ENCODE data around the gene SELENOS.
"Not testable (repeated sequence)": the region's sequence is repeated elsewhere in the genome, so short reads cannot be mapped to it uniquely, and the experiment has no call there.

SELENOS gene

DNA sequence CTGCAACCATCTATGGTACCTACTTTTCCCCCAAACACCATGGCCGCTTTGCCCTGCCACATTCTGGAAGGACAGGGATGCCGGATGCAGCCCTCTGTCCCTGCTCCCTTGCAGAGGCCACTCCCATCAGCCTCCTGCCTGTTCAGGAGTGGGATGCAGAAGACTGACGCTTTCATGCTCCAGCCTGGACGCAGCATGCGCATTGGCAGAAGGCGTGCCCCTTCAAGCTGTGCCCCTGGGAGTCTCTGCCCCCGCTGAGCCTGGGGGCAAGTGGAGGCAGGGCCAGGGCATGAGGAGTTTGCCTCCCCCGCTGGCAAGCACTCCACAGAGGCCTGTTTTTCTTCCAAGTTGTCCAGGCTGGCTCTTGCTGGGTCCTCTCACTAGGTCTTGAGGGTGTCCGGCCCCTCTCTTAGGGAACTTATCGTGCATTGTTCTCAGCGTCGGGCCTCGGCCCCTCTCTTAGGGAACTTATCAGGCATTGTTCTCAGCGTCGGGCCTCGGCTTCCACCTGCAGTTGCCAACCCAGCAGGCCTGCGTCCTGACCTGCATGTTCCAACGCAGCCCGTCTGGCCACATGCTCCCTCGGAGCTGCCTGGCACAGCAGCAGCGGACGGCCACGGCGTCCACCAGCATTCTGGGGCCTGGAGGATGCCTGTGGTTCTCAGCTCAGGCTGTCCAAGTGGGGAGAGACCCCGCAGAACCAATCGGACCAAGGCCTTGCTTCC lies 32.3 kb upstream of the SELENOS start:
- no peak for DNase-seq

DNA sequence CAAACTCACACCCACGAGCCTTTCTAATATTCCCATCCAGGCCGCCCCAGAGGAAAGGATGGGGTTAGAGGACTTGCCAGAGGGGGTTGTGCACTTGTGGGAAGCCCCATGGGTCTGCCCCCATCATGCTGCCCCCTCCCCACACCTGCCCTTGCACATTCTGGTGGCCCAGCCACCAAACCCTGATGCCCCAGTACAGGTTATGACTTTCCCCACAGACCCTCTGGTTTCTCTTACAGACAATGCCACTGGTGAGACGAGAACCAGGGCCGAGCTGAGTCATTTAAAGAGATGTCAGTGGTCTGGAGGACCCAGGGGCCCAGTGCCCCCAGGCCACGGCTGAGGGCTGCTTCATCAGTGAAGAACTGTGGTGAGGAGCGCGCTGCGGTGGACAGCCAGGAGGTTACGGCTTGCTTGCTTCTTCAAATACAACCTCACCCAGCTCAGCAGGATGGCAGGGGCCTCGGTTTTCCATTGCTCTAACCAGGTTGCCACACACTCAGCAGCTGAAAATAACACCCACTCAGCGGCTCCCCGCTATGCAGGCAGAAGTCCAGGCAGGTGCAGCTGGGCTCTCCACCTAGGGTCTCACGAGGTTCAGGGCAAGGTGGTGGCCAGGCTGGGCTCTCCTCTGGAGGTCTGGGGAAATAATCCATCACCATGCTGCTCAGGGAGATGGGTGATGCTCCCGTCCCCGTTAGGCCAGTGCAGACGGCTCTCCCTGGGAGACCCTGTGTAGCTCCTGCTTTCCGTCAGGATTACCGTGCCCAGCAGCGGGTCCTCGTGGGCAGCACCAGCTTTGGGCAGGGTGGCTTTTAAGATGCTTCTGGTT lies 31.5 kb upstream of the SELENOS start:
- DNase-seq: peak; percentile 49

DNA sequence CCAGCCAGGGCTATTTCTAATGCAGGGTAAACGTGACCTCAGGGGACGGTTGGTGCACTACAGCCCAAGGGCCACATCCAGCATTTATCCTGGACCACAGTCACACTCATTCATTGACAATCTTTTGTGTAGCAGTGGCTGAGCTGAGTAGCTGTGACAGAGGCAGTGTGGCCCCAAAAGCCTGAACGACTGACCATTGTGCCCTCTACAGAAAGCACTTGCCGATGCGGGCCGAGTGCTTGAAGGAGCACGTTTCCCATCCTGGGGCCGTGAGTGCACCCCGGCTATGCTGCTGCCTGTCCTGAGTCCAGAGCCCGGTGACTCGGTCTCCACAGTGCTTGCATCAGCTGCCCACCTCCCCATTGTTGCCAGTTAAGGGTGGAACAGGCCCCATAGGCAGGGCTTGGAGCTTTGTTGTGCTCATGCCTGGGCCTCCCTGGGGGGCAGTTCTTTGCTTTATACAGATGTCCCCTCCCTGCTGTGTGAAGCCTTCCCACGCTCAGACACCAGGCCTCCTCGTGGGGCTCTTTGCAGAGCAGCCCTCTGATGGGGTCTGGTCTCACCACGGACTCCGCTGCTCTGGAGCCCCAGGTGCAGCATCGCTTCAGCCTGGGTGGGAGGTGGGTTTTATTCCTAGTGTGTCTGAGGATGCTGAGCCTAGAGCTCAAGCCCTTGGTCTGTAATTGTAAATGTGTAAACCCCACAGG lies 30.8 kb upstream of the SELENOS start:
- DNase-seq: no peak

DNA sequence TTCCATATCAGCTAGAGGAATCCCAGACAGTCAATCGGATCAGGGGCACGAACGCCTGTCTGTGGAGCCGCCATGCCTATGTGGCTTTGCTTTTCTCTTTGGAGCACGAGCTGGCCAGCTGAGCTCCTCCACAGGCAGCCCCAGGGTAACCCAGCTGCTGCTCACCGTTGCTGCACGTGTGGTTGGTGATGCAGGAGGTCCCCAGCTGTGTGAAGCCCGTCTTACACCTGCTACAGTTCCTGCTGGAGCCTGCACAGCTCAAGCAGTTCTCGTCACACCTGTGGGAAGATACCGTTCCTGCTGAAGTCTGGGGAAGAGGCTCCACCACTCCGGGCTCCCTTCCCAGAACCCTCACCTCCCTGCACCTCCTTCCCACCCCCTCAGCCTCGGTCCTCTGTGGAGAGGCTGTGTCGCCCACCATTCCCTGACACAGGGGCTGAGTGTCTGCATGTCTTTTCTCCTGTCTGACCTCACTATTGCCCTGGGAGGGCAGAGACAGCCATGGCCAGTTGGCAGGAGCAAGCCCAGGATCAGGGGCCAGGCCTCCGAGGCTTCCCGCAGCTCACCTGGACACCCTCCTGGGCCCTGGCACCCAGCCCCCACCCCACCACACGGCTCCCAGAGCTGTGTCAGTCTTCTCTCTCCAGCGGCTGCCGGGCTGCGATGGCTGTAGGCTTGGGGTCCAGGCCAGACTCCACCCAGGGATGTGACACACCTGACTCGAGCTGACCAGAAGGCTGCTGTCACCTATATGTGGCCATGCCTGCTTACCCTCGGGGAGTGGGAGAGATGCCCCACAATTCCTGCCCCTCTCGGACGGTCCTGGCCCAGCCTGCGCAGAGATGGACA lies 30.0 kb upstream of the SELENOS start:
- DNase-seq: peak; percentile 41

DNA sequence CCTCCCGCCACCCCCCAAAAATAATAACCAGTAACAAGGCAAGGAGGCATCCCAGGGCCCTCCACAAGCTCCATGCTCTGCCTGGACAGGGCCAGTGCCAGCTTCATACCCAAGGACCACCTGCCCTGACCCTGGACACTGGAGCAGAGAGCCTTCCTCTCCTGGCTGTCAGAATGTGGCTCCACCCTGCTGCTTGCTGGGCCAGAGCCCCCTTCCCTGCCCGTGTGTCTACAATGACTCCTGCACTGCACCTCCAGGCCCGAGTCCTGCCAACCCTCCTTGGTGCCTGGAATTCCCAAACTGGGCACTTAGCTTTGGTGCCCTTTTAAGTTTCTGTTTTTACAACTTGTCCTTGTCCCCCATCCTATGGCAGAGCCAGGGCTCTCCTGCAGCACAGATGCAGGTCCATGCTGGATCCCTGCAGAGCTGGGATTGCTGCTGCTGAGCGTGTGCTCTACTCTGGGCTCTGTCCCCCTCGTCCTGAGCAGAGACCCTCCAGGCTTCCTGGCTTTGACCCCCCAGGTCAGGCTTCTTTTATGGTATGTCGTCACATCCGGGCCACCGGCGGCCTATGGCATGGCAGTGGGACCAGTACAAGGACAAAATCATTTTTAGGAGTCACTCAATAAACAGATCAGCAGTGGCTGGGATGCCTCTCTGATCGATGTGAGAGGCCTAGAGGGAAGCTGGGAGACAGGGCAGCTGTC lies 29.2 kb upstream of the SELENOS start:
- DNase-seq: no peak

DNA sequence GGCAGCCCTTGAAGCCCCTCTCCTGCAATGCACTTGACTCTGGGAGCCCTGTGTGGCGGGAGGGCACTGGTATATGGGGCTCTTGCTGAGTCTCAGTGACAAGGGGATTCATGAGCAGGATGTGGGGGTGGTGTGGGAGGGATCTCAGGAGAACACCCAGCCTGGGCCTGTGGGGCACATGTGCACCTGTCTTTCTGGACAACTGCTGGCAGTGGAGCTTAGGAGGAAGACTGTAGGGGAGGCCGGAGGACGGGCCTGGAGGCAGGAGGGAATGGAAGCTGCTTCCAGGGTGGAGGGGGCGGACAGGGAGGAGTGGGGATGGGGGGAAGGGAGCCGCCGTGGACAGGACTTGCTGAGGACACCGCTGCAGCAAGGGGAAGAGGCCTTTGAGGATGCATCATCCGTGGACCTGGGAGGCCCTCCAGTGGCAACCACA lies 28.6 kb upstream of the SELENOS start:
- DNase-seq: no peak

DNA sequence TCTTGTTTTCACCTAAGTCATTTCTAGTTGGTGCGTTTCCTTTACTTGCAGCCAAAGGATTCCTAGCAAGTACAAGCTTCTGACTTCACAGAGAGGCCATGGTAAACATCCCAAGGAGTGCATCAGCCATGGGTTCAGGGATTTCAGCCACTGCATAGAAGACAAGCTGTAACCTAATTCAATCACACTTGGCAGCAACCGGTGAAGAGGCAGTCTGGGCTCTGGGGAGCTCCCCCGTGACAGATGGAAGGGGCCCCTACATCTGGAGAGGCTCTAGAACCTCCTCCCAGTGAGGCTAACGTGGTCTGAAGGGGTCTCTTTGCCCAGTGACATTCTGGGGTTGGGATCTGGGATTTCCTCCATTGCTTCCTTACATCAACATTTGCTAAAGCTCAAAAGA lies 26.1 kb upstream of the SELENOS start:
- no peak for DNase-seq

DNA sequence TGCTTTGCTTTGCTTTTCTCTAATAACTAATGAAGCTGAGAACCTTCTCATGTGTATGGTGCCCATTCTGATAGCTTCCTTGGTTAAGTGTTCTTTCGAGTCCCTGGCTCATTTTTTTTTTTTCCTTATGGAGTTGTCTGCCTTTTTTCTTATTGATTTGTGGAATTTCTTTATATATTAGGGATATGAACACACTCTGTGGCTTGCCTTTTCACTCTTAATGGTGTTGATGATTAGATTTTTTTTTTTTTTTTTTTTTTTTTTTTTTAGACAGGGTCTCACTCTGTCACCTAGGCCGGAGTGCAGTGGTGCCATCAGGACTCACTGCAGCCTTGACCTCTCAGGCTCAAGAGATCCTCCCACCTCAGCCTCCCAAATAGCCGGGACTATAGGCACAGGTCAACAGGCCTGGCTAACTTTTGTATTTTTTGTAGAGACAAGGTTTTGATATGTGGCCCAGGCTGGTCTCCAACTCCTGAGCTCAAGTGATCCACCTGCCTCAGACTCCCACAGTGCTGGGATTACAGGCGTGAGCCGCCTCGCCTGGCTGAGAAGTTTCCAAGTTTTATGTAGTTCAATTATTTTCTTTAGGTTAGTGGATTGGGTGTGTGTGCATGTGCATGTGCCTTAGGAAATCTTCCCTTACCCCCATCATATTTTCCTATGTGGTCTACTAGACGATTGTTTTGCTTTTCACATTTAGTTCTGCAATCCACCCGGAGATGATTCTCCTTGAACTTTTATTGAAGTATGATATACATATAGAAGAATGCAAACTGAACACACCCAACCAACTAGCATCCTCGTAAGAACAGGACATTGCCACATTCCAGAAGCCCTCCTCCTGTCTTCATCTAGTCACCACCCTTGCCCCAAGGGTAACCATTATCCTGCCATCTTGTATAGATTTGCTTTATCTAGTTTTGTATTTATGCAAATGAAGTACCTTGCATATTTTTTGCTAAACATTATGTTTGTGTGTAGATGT lies 19.4 kb upstream of the SELENOS start:
- DNase-seq: no peak

DNA sequence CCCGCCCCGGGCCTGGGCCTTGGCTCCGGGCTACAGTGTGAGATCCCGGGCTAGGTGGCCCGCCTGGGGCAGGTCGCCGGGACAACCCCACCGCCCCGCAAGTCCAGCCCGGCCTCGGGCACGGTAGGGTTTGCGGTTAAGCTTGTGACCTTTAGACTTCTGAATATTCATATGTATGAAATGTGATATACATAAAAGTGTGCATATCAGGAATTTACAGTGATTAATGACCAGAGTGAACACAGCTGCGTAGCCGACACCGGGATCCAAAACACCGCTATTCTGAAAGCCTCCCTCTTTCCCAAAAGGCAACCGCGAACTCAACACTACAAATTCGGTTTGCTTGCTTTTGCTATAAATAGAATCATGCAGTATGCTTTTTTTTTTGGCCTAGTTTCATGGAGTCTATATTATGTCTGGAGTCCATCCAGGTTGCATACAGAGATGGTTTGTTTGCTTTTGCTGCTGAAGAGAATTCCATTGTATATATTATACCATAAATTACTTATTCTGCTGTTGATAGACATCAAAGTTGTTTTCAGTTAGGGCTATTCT lies 18.4 kb upstream of the SELENOS start:
- DNase-seq: no peak

DNA sequence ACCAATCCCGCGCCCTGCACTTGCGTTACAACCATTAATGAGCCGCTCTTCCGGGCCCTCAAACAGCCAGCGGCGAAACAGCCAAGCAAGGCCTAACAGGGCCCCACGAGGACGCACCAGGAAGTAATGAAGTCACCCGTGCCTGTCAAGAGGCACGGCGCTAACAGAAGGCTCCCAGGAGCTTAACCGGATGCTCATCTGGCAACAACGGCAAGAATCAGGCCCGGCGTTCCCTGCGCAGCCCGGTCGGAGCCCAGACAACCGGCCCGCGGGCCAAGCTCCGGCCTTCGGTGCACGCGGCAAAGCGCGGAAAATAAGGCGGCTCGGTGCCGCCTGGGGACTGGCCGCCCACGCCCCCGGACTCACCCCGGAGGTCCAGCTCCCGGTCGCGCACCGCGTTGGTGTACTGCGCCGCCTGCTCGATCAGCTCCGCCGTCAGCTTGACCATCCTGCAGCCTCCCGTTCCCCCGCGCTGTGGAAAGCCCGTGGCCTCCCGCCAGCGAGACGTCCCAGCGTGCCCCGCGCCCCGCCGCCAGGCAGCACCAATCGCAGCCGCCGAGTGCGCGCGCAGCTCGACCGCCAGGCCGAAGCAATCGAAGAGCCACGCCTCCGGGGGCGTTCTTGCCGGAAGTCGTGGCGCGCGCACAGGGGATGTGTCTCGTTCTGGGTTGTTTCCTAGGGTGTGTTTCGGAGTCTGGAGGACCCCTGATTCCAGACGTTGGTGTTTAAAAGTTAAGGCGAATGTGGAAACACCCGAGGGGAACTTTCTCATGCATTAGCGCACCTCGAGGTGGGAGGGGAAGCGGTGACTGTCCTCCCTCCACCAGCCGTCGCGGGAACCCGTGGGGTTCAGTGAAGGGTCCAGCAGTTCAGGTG lies 17.7 kb upstream of the SELENOS start, which contains the start of gene SNRPA1:
SNRPA1 (minus strand) TSS at position 518 of the 876 bp plus-strand sequence; CDS start at position 448, 70 bp downstream.
- DNase-seq: peak; percentile 63

DNA sequence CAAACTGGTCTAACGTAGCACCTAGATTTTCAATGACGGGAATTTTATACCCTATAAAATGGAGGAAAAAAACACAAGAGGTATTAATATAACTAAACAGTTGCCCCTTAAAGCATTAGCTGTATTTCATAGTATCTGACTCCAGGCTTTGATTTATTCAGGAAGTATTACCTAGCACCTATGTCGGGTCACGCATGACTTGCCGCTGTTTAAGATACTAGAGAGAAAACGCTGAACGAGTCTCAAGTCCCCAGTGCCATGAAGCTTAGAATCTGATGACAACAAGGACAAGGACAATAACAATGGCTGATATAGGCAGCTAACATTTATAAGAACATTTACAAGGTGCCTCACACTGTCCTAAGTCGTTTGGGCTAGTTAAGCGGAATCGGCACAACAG lies 15.8 kb upstream of the SELENOS start:
- no peak for DNase-seq

DNA sequence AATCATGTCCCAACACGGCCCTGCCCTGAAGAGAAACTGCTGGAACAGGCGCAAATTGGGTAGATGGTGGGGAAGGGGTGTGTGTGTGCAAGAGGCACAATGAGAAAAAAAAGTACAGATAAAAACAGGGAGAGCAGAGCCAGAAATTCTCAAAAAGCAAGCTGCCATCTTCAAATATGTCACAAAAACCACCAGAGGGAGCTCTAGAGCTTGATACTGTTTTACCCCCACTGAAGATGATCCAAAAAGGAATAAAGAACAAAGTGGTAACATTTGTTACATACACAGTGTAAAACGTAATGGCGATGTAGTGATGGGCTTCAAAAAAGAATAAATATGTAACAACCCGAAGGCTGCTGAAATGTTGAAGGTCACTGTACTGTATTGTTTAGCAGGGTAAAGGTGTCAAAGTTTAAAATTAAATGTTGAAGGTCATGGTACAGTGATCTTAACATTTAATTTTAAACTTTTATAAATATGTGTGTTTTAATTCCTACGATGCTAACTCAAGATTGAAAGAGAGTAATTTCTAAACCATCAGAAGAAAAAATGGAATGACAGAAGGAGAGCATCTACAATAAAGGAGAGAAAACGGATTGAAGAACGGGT lies 11.7 kb upstream of the SELENOS start:
- DNase-seq: peak; percentile 14

DNA sequence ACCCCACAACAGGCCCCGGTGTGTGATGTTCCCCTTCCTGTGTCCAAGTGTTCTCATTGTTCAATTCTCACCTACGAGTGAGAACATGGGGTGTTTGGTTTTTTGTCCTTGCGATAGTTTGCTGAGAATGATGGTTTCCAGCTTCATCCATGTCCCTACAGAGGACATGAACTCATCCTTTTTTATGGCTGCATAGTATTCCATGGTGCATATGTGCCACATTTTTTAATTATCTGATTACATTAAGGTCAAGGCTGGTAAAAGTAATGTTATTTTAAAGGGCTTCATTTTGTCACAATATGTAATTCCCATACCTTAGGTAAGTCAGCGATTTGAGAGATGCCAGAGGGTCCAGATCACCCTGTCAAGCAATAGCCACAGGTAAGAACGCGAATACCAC lies 10.1 kb upstream of the SELENOS start:
- DNase-seq: not testable (repeated sequence)

DNA sequence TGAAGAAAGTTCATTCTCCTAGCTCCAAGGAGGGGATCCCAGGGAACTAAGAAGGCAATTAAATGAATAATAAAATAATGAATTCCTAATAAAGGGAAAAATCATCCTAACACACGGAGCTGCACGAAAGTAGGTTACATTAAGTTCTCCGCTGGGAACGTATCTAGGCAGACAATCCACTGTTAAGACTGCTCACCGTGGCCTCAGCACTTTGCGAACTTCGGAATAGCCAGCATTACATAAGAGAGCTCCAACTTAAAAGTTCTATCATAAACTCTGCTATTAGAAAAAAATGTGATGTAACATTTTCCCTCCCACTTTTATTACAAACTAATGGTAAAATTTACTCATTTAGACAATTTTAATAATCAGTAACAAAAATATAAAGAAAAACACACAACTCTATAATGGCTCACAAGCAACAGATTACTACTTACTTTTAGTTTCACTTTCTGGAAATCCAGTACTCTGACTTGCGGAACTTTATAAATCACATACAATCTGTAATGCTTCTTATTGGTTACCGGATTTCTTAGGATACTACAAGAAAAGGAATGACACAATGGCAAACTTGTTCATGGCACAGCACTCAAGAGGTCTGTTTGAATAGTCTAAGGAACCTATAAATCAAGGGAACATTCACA lies 9.3 kb upstream of the SELENOS start:
- no peak for DNase-seq

DNA sequence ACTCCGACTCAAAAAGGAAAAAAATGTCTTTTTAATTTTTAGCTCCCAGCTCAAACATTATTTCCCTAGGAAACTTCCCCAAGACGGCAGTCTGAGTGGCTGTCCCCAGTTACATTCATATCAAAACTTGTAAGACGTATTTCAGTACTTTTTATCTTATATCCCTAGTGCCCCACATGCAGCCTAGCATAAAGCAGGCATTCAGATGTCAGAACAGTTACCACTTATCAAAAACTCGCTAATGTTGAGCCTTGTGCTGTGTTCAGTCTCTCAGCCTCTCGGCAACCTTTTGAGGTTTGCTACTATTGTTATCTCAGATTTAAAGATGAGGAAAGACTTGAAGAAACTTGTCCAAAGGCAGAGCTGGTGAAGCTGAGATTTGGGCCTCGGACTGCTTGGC lies 6.6 kb upstream of the SELENOS start:
- DNase-seq: no peak

DNA sequence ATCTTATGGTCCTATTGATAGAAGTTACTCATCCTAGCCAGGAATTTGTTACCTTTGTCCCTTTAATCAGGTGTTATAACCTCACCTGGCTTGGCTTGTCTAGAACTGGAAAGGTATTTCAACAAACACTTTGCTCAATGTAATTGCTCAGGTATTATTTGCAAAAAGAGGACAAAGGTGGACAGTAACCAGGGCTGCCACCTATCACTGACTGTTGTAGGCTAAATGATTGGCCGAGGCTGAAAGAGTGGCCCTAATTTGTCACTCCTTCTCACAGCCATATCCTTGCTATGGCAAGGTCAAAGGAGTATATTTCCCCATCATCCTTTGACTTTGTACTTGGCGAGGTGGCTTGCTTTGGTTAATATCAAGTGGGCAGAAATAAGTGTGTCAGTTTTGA lies 2.7 kb upstream of the SELENOS start:
- no peak for DNase-seq

DNA sequence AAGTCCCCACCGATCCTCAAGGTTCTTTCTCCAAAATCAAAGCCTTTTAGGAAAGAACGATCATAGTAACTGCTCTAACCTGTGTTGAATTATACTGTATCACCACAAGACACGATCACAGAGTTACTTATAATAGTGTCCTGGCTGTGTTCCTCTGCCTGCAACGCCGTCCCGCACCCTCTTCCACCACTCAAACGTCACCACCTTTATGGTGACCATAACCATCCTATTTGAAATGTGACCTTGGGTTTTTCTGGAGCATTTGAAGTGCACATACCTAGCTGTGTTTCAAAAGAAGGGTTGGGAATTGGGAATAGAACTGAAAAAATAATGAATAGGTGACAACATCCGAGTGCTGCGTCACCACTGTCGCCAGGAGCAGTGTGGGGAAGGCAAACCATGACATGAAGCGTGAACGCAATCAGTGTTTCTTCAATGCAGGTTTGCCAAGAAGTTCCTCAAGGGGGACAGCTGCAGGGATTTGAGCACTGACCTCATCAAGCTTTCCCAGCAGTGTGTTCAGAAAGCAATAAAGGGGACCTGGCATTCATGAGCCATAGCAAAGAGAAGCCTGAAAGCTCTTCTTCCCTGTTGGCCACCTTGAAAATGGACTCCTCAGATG lies 769 bp upstream of the SELENOS start:
- DNase-seq: no peak

DNA sequence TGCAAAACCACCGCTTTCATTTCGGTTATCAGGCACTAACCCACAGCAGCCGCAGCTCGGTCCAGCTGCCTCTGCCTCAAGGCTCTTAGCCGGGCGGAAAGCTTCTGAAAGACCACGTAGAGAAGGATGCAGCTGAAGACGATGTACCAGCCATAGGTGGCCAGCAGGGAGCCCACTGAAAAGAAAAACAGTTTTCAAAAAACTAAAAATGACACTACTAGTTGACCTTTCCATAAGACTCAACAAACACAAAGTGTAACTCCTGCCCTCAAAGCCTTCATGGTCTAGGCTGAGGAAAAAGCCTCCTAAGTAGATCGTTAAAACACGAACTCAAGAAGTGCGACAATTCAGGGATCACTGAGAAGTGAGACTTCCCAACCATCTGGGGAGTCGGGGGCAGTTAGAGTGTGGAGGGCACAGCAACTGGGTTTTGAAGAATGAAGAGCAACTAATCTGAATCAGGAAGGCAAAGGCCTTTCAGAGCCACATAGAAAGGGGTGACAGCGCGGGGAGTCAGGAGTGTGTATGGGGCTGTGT lies 716 bp downstream of the SELENOS start:
- DNase-seq: no peak

Data from NCI-H2107 (cell line).